H9 (cell line): ENCODE data around the gene COL28A1. TPM values are rescaled to one million over a fixed set of nuclear protein-coding genes. Genes with fewer than 3 reads are reported as not detected.

ENCODE experiments used
- DNase-seq: peaks from one replicate; pipeline ENCODE4 v3.0.0-alpha.2; 2017
- H2AFZ ChIP-seq: one replicate; pipeline ENCODE4 v1.6.1; 2013; ENCODE audit warnings: mild to moderate bottlenecking, low read length, control low read depth, moderate library complexity
- H2AK5ac ChIP-seq: 2 replicates; pipeline ENCODE4 v1.6.1; 2013; ENCODE audit warnings: low read length, control low read depth, mixed read lengths; ENCODE audit not compliant: insufficient read length
- H2BK120ac ChIP-seq: one replicate; pipeline ENCODE4 v1.6.1; 2013; ENCODE audit warnings: low read depth, mild to moderate bottlenecking, low read length, control low read depth, inconsistent platforms; ENCODE audit not compliant: poor library complexity, severe bottlenecking
- H2BK12ac ChIP-seq: 2 replicates; pipeline ENCODE4 v1.6.1; 2013; ENCODE audit warnings: low read length, control low read depth, mixed read lengths, low read depth; ENCODE audit not compliant: insufficient read length
- H2BK15ac ChIP-seq: 2 replicates; pipeline ENCODE4 v1.6.1; 2013; ENCODE audit warnings: low read depth, low read length, control low read depth
- H2BK20ac ChIP-seq: one replicate; pipeline ENCODE4 v1.6.1; 2013; ENCODE audit warnings: low read depth, mild to moderate bottlenecking, low read length, control low read depth, inconsistent platforms; ENCODE audit not compliant: poor library complexity, severe bottlenecking
- H2BK5ac ChIP-seq: 2 replicates; pipeline ENCODE4 v1.6.1; 2013; ENCODE audit warnings: low read length, control low read depth, mixed read lengths; ENCODE audit not compliant: insufficient read length
- H3K14ac ChIP-seq: 2 replicates; pipeline ENCODE4 v1.6.1; 2013; ENCODE audit warnings: low read length, control low read depth; ENCODE audit not compliant: insufficient read depth
- H3K18ac ChIP-seq: 2 replicates; pipeline ENCODE4 v1.6.1; 2013; ENCODE audit warnings: low read depth, mild to moderate bottlenecking, mixed read lengths, low read length, control low read depth; ENCODE audit not compliant: insufficient read length
- H3K23ac ChIP-seq: 2 replicates; pipeline ENCODE4 v1.6.1; 2013; ENCODE audit warnings: low read length, control low read depth, mixed read lengths, low read depth; ENCODE audit not compliant: insufficient read length
- H3K23me2 ChIP-seq: 2 replicates; pipeline ENCODE4 v1.6.1; 2013; ENCODE audit warnings: low read depth, mild to moderate bottlenecking, mixed read lengths, low read length, control low read depth; ENCODE audit not compliant: insufficient read length, poor library complexity, severe bottlenecking
- H3K27ac ChIP-seq: 2 replicates; pipeline ENCODE4 v1.5.1; 2013; ENCODE audit warnings: low read length, control low read depth, mixed read lengths, low read depth; ENCODE audit not compliant: insufficient read length
- H3K27me3 ChIP-seq: 2 replicates; pipeline ENCODE4 v1.6.1; 2013; ENCODE audit warnings: low read length, control low read depth, inconsistent platforms; ENCODE audit not compliant: insufficient read depth
- H3K4ac ChIP-seq: 2 replicates; pipeline ENCODE4 v1.6.1; 2013; ENCODE audit warnings: low read depth, mild to moderate bottlenecking, control low read depth, inconsistent platforms, low read length, moderate library complexity
- H3K4me1 ChIP-seq: 2 replicates; pipeline ENCODE4 v1.6.1; 2013; ENCODE audit warnings: low read length, control low read depth, inconsistent platforms; ENCODE audit not compliant: insufficient read depth
- H3K4me2 ChIP-seq: 2 replicates; pipeline ENCODE4 v1.6.1; 2013; ENCODE audit warnings: low read length, control low read depth, mixed read lengths; ENCODE audit not compliant: insufficient read length, insufficient read depth
- H3K56ac ChIP-seq: 2 replicates; pipeline ENCODE4 v1.6.1; 2013; ENCODE audit warnings: low read depth, mild to moderate bottlenecking, mixed read lengths, low read length, control low read depth; ENCODE audit not compliant: insufficient read length
- H3K79me1 ChIP-seq: 2 replicates; pipeline ENCODE4 v1.6.1; 2013; ENCODE audit warnings: low read depth, mild to moderate bottlenecking, moderate library complexity, low read length, control low read depth, inconsistent platforms; ENCODE audit not compliant: insufficient read depth, poor library complexity, severe bottlenecking
- H3K79me2 ChIP-seq: 2 replicates; pipeline ENCODE4 v1.6.1; 2013; ENCODE audit warnings: low read length, control low read depth, inconsistent platforms; ENCODE audit not compliant: insufficient read depth
- H3K9ac ChIP-seq: 2 replicates; pipeline ENCODE4 v1.6.1; 2013; ENCODE audit warnings: low read length, control low read depth, mixed read lengths; ENCODE audit not compliant: insufficient read length; ENCODE audit errors: extremely low read depth
- H3K9me3 ChIP-seq: one replicate; pipeline ENCODE4 v1.6.1; 2013; ENCODE audit warnings: low read depth, low read length, inconsistent platforms; ENCODE audit not compliant: control insufficient read depth
- H3T11ph ChIP-seq: one replicate; pipeline ENCODE4 v1.6.1; 2013; ENCODE audit warnings: mild to moderate bottlenecking, low read length, control low read depth, inconsistent platforms
- H4K20me1 ChIP-seq: one replicate; pipeline ENCODE4 v1.6.1; 2013; ENCODE audit not compliant: control insufficient read depth, insufficient read length, insufficient read depth
- H4K5ac ChIP-seq: 2 replicates; pipeline ENCODE4 v1.6.1; 2013; ENCODE audit warnings: low read depth, mild to moderate bottlenecking, mixed read lengths, low read length, control low read depth; ENCODE audit not compliant: insufficient read length
- H4K8ac ChIP-seq: replicated peaks from 2 replicates; pipeline ENCODE4 v1.6.1; 2013; ENCODE audit warnings: low read length, control low read depth, mixed read lengths, low read depth; ENCODE audit not compliant: insufficient read length
- H4K91ac ChIP-seq: 2 replicates; pipeline ENCODE4 v1.6.1; 2013; ENCODE audit warnings: low read depth, mild to moderate bottlenecking, moderate library complexity, mixed read lengths, low read length, control low read depth; ENCODE audit not compliant: insufficient read length
- H3K27ac Mint-ChIP-seq, 3 experiments: 2 replicates in 2 of 3; 3 replicates in 1 of 3; pipeline ENCODE4 v1.8.0; 2020 to 2021; ENCODE audit warnings: mixed read lengths in 3 of 3, mild to moderate bottlenecking in 1 of 3, moderate library complexity in 1 of 3
- H3K27me3 Mint-ChIP-seq: 2 replicates; pipeline ENCODE4 v1.8.0; 2021; ENCODE audit warnings: low read depth, mild to moderate bottlenecking, moderate library complexity, mixed read lengths
- H3K36me3 Mint-ChIP-seq, 3 experiments: 2 replicates in 2 of 3; 3 replicates in 1 of 3; pipeline ENCODE4 v1.8.0; 2020 to 2021; ENCODE audit warnings: low read depth in 3 of 3, mixed read lengths in 3 of 3; ENCODE audit not compliant: insufficient read depth in 1 of 3
- H3K4me1 Mint-ChIP-seq, 2 experiments: 2 replicates each; pipeline ENCODE4 v1.8.0; 2020; ENCODE audit warnings: mixed read lengths in 2 of 2
- H3K4me3 Mint-ChIP-seq, 2 experiments: 2 replicates in 1 of 2; 3 replicates in 1 of 2; pipeline ENCODE4 v1.8.0; 2020 to 2021; ENCODE audit warnings: mild to moderate bottlenecking in 2 of 2, mixed read lengths in 2 of 2, moderate library complexity in 1 of 2
- H3K9me3 Mint-ChIP-seq, 2 experiments: 2 replicates in 1 of 2; 3 replicates in 1 of 2; pipeline ENCODE4 v1.8.0; 2020; ENCODE audit warnings: mild to moderate bottlenecking in 2 of 2, mixed read lengths in 2 of 2, moderate library complexity in 1 of 2
- CTCF ChIP-seq: fragments of 200-600 bp; sonication (generic); conservative IDR thresholded peaks from 3 replicates; pipeline ENCODE4 v1.8.0; 2021; ENCODE audit warnings: antibody characterized with exemption, mild to moderate bottlenecking
- WGBS: extraction: QIAGEN DNeasy Blood & Tissue Kit; methylation state at CpG from one replicate; pipeline ENCODE4 v1.1.7; 2013; ENCODE audit warnings: missing lambda C conversion rate, low lambda C conversion rate, mixed read lengths; ENCODE audit not compliant: insufficient read length; ENCODE audit errors: extremely low coverage; 5-methylcytosine and 5-hydroxymethylcytosine counted together
- total RNA-seq: library from RNA; stranded (reverse); gene quantifications from 2 replicates; pipeline ENCODE4 v1.2.1, GENCODE V29; 2021

COL28A1 gene
- total RNA-seq, 1 experiment from 2014 or later: 0.66 TPM

GRCh38 chr7:7315851-7316250, 219.8 kb downstream of the COL28A1 start:
- Histone ChIP-seq H3K9me3 (no peaks in the 10 kb centered on the region), H3K9ac (no peak overlapping the region), H4K8ac (no peak overlapping the region), H2AFZ (no peak overlapping the region), H3K4ac (no peak overlapping the region), H3K23ac (no peak overlapping the region), H2BK15ac (no peak overlapping the region), H3K4me2 (no peak overlapping the region), H3K27ac (no peak overlapping the region), H2BK20ac (no peak overlapping the region), H3K79me2 (no peaks in the 10 kb centered on the region), H3K18ac (no peak overlapping the region), H3K23me2 (no peaks in the 10 kb centered on the region), H4K91ac (no peak overlapping the region), H2BK12ac (no peak overlapping the region), H3K56ac (no peak overlapping the region), H3K79me1 (no peaks in the 10 kb centered on the region), H4K5ac (no peak overlapping the region), H2BK120ac (no peak overlapping the region), H3K14ac (no peak overlapping the region), H3K27me3 (no peaks in the 10 kb centered on the region), H3K4me1 (no peaks in the 10 kb centered on the region), H3T11ph (no peak overlapping the region), H2BK5ac (no peak overlapping the region), H2AK5ac (no peak overlapping the region), H4K20me1 (no peaks in the 10 kb centered on the region)
- no peak for TF ChIP-seq CTCF
- H3K4me3 Mint-ChIP-seq: no peak overlapping the region
- H3K27me3 Mint-ChIP-seq: no peaks in the 10 kb centered on the region
- H3K4me1 Mint-ChIP-seq: no peaks in the 10 kb centered on the region
- WGBS: no CpG with 5 or more reads among the region's 3 CpGs
- no peaks in the 10 kb centered on the region; a peak in 2 of 5 replicates for H3K9me3 Mint-ChIP-seq
- no peak overlapping the region for H3K27ac Mint-ChIP-seq
- H3K36me3 Mint-ChIP-seq: no peaks in the 10 kb centered on the region
- no peak for DNase-seq
